Measurements from ENCODE around the gene DCXR.

Gene DCXR

DNA sequence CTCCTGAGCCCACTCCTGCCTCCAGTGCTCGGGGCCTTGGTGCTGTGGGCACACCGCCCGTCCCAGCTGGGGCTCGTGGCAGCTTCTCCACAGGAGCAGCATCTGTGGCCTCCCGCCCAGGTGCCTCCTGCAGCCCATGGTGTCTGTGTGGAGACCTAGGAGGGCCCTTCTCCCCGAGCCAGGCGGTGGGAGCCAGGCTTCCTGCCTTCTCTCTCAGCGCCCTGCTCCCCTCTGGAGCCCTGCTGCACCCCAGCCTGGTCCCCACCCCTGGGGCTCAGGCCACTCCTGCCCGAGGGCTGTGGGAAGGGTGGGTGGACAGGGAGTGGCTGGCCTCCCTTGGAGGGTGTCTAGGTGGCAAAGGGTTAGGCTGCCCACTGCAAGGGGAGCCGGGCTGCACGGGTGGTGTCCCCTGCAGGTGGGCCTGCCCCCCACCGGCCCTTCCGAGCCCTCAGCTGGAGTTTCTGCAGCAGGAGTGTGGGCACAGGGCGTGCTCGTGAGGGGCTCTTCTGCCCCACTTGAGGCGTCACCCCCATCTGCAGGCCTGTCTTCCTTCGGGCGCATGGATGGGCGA is 25.8 kb downstream of the DCXR start (continued):
- TF ChIP-seq ZNF366 (tag by site-specific recombination; conservative IDR thresholded peaks at IDR 0.05) = no peak
- no peak for TF ChIP-seq ZNF202 (tag by site-specific recombination; IDR thresholded peaks at IDR 0.05; ENCODE audit: borderline replicate concordance)
- no peak for TF ChIP-seq ZNF626 (tag by site-specific recombination; IDR thresholded peaks at IDR 0.05)
- TF ChIP-seq, protein P1, sequence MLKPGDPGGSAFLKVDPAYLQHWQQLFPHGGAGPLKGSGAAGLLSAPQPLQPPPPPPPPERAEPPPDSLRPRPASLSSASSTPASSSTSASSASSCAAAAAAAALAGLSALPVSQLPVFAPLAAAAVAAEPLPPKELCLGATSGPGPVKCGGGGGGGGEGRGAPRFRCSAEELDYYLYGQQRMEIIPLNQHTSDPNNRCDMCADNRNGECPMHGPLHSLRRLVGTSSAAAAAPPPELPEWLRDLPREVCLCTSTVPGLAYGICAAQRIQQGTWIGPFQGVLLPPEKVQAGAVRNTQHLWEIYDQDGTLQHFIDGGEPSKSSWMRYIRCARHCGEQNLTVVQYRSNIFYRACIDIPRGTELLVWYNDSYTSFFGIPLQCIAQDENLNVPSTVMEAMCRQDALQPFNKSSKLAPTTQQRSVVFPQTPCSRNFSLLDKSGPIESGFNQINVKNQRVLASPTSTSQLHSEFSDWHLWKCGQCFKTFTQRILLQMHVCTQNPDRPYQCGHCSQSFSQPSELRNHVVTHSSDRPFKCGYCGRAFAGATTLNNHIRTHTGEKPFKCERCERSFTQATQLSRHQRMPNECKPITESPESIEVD (tag by site-specific recombination; IDR thresholded peaks at IDR 0.05) = no peak
- no peak for TF ChIP-seq ZNF155 (tag by site-specific recombination; IDR thresholded peaks at IDR 0.05)
- no peak for TF ChIP-seq ZBTB48 (tag by site-specific recombination; IDR thresholded peaks at IDR 0.05)

DNA sequence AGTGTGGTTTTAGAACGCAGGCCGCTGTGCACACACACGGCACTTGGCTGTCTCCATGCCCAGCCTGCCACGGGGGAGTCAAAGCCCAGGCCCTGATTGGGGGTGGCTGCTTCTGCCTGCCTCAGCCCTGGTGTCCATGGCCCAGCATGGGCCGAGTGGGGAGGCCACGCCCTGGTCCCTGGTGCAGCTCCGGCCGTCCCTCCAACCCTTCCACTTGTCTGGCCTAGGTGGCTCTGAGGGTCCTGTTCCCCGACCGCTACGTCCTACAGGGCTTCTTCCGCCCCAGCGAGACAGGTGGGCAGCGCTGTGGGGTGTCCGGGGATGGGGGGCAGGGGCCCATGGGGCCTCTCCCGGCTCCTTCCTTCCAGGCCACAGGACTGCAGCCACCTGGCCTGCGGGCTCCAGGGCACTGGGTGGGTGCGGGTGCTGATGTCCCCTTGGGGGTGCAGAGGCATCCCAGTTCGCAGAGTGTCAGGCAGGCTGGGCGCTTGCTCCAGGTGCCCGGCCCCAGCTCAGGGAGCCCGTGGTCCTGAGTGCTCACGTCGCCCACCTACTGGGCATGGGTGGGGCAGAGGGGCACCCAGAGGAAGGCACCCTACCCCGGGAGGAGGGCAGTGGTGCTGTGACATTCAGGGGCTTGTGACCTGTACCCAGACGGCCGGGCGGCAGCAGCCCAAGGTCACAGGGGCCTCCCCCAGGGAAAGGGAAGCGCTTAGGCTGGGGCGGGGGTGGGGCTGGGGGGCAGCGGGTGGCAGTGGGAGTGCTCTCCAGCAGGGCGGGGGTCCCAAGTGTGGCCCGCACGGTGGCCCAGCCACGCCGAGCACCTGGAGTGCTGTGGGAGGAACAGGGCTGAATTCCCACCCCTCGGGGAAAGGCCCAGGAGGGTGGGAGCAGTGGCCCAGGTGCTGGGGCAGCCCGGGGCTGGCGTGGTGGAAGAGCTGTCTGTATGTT is 26.6 kb downstream of the DCXR start:
- TF ChIP-seq, protein P2, sequence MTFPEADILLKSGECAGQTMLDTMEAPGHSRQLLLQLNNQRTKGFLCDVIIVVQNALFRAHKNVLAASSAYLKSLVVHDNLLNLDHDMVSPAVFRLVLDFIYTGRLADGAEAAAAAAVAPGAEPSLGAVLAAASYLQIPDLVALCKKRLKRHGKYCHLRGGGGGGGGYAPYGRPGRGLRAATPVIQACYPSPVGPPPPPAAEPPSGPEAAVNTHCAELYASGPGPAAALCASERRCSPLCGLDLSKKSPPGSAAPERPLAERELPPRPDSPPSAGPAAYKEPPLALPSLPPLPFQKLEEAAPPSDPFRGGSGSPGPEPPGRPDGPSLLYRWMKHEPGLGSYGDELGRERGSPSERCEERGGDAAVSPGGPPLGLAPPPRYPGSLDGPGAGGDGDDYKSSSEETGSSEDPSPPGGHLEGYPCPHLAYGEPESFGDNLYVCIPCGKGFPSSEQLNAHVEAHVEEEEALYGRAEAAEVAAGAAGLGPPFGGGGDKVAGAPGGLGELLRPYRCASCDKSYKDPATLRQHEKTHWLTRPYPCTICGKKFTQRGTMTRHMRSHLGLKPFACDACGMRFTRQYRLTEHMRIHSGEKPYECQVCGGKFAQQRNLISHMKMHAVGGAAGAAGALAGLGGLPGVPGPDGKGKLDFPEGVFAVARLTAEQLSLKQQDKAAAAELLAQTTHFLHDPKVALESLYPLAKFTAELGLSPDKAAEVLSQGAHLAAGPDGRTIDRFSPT (tag by site-specific recombination; IDR thresholded peaks at IDR 0.05) = peak; percentile 26; the same call in 1 of the 2 replicates
- TF ChIP-seq, protein P3, sequence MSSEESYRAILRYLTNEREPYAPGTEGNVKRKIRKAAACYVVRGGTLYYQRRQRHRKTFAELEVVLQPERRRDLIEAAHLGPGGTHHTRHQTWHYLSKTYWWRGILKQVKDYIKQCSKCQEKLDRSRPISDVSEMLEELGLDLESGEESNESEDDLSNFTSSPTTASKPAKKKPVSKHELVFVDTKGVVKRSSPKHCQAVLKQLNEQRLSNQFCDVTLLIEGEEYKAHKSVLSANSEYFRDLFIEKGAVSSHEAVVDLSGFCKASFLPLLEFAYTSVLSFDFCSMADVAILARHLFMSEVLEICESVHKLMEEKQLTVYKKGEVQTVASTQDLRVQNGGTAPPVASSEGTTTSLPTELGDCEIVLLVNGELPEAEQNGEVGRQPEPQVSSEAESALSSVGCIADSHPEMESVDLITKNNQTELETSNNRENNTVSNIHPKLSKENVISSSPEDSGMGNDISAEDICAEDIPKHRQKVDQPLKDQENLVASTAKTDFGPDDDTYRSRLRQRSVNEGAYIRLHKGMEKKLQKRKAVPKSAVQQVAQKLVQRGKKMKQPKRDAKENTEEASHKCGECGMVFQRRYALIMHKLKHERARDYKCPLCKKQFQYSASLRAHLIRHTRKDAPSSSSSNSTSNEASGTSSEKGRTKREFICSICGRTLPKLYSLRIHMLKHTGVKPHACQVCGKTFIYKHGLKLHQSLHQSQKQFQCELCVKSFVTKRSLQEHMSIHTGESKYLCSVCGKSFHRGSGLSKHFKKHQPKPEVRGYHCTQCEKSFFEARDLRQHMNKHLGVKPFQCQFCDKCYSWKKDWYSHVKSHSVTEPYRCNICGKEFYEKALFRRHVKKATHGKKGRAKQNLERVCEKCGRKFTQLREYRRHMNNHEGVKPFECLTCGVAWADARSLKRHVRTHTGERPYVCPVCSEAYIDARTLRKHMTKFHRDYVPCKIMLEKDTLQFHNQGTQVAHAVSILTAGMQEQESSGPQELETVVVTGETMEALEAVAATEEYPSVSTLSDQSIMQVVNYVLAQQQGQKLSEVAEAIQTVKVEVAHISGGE (tag by site-specific recombination; conservative IDR thresholded peaks at IDR 0.05; ENCODE audit: low read depth) = no peak
- TF ChIP-seq ZNF785 (tag by site-specific recombination; IDR thresholded peaks at IDR 0.05) (no peak), ZBTB8A (tag by site-specific recombination; IDR thresholded peaks at IDR 0.05) (no peak), KLF10 (tag by site-specific recombination; IDR thresholded peaks at IDR 0.05) (no peak), WT1 (tag by site-specific recombination; IDR thresholded peaks at IDR 0.05) (no peak), ZNF133 (tag by site-specific recombination; IDR thresholded peaks at IDR 0.05) (no peak), ZNF654 (tag by site-specific recombination; IDR thresholded peaks at IDR 0.05; ENCODE audit: low read depth) (no peak), GLIS2 (tag by site-specific recombination; IDR thresholded peaks at IDR 0.05) (peak; percentile 28; the same call in 1 of the 2 replicates)
- TF ChIP-seq, protein P4, sequence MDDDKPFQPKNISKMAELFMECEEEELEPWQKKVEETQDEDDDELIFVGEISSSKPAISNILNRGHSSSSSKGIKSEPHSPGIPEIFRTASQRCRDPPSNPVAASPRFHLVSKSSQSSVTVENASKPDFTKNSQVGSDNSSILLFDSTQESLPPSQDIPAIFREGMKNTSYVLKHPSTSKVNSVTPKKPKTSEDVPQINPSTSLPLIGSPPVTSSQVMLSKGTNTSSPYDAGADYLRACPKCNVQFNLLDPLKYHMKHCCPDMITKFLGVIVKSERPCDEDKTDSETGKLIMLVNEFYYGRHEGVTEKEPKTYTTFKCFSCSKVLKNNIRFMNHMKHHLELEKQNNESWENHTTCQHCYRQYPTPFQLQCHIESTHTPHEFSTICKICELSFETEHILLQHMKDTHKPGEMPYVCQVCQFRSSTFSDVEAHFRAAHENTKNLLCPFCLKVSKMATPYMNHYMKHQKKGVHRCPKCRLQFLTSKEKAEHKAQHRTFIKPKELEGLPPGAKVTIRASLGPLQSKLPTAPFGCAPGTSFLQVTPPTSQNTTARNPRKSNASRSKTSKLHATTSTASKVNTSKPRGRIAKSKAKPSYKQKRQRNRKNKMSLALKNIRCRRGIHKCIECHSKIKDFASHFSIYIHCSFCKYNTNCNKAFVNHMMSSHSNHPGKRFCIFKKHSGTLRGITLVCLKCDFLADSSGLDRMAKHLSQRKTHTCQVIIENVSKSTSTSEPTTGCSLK (tag by site-specific recombination; IDR thresholded peaks at IDR 0.05) = no peak
- TF ChIP-seq, protein P5, sequence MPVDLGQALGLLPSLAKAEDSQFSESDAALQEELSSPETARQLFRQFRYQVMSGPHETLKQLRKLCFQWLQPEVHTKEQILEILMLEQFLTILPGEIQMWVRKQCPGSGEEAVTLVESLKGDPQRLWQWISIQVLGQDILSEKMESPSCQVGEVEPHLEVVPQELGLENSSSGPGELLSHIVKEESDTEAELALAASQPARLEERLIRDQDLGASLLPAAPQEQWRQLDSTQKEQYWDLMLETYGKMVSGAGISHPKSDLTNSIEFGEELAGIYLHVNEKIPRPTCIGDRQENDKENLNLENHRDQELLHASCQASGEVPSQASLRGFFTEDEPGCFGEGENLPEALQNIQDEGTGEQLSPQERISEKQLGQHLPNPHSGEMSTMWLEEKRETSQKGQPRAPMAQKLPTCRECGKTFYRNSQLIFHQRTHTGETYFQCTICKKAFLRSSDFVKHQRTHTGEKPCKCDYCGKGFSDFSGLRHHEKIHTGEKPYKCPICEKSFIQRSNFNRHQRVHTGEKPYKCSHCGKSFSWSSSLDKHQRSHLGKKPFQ (tag by site-specific recombination; IDR thresholded peaks at IDR 0.05) = no peak
- no peak overlapping the region for H3K27ac ChIP-seq (ENCODE audit: extremely low read depth, low read depth, low read length)
- ChIA-PET CTCF (interaction anchor here (0.5 to 4.7 kb wide), 3 partner anchors 10 to 86 kb away, joined by 3 to 30 read pairs (median 3); no protein-coding TSS in a partner anchor), POLR2A (interaction anchor here (1.6 kb wide), 1 partner anchor 12 kb away, joined by 3 read pairs; the partner anchor contains the start of genes CENPX and LRRC45)
- no peaks in the 10 kb centered on the region for H3K4me1 ChIP-seq (ENCODE audit: control insufficient read depth, insufficient read depth, low read length)
- no peaks in the 10 kb centered on the region for H3K9me3 ChIP-seq (ENCODE audit: control insufficient read depth, insufficient read depth, low read depth, low read length)
- no peak overlapping the region for H3K4me3 ChIP-seq (ENCODE audit: low read depth, low read length)
- peaks cover 0 to 5% of the 10 kb centered on the region in 2 experiments; a peak in 1 of 3 replicates for H3K36me3 ChIP-seq (ENCODE audit: control insufficient read depth in 2 of 2, insufficient read depth in 1 of 2, low read length in 2 of 2)
